GM12878 (cell line): Measurements from ENCODE around the gene FJX1. TPM values are rescaled to one million over a fixed set of nuclear protein-coding genes. Genes with fewer than 3 reads are reported as not detected.

Experiments used
- ATAC-seq: fragments of 200-7000 bp; cut with Tn5 transposase; 3 replicates; pipeline ENCODE4 v1.9.1; 2020; ENCODE audit warnings: mild to moderate bottlenecking, moderate library complexity
- BruUV-seq: library from RNA; stranded (reverse); fragments of 400-500 nt; replicated peaks from 2 replicates; lab custom pipeline; 2021; lab: Mats Ljungman, UMichigan
- CTCF ChIA-PET: fragments of 300-600 bp; sonication (Branson Sonifier 250); formaldehyde crosslinking; extraction: SDS; loops from one replicate; lab custom pipeline; 2021; ENCODE audit warnings: inconsistent platforms; lab: Yijun Ruan, JAX
- POLR2A ChIA-PET: fragments of 350-600 bp; formaldehyde crosslinking; extraction: SDS; loops from one replicate; lab custom pipeline; 2021; ENCODE audit warnings: inconsistent platforms; lab: Charles Lee
- RAD21 ChIA-PET: fragments of 300-600 bp; sonication (Branson Sonifier 250); formaldehyde crosslinking; loops from one replicate; lab custom pipeline; 2023; ENCODE audit warnings: antibody characterized with exemption; ENCODE audit not compliant: unreplicated experiment; lab: Charles Lee
- SMC1A ChIA-PET: fragments of 300-600 bp; sonication (Branson Sonifier 250); formaldehyde crosslinking; loops from one replicate; lab custom pipeline; 2023; ENCODE audit not compliant: unreplicated experiment, uncharacterized antibody; lab: Charles Lee
- DNase-seq: peaks from one replicate; pipeline ENCODE4 v3.0.0-alpha.2; 2011; ENCODE audit warnings: low read depth, low spot score
- FAIRE-seq: peaks from 3 replicates; lab custom pipeline; 2011; peaks lifted over from hg19 to GRCh38; lab: Jason Lieb, UNC
- H2AFZ ChIP-seq: 2 replicates; pipeline ENCODE4 v1.6.0; 2011; ENCODE audit warnings: low read depth, low read length, control low read depth; ENCODE audit not compliant: control insufficient read depth
- H3K27ac ChIP-seq: 2 replicates; pipeline ENCODE4 v1.5.1; 2011; ENCODE audit warnings: control low read depth; ENCODE audit not compliant: control insufficient read depth, insufficient read depth
- H3K27me3 ChIP-seq, 2 experiments: replicated peaks in 1 of 2; 2 replicates each; pipeline versions ENCODE4 v1.6.0 to v1.6.1; 2011; ENCODE audit warnings: low read length in 1 of 2; ENCODE audit not compliant: control insufficient read depth in 2 of 2, insufficient read depth in 2 of 2
- H3K36me3 ChIP-seq, 2 experiments: 2 replicates each; pipeline ENCODE4 v1.5.1; 2011; ENCODE audit warnings: low read length in 1 of 2; ENCODE audit not compliant: control insufficient read depth in 2 of 2, insufficient read depth in 2 of 2
- H3K4me1 ChIP-seq: 2 replicates; pipeline ENCODE4 v1.6.1; 2011; ENCODE audit warnings: mild to moderate bottlenecking, low read length, moderate library complexity, mixed read lengths; ENCODE audit not compliant: control insufficient read depth, insufficient read depth
- H3K4me2 ChIP-seq: 2 replicates; pipeline ENCODE4 v1.6.0; 2011; ENCODE audit warnings: control low read depth; ENCODE audit not compliant: control insufficient read depth, insufficient read depth
- H3K4me3 ChIP-seq: fragments of 200-600 bp; sonication (generic); 2 replicates; pipeline ENCODE4 v1.5.1; 2016
- H3K79me2 ChIP-seq: 2 replicates; pipeline ENCODE4 v1.6.0; 2011; ENCODE audit warnings: low read length; ENCODE audit not compliant: control insufficient read depth, insufficient read depth
- H3K9ac ChIP-seq: 2 replicates; pipeline ENCODE4 v1.8.0; 2011; ENCODE audit warnings: low read length, control low read depth, mixed read lengths; ENCODE audit not compliant: control insufficient read depth, insufficient read depth
- H3K9me3 ChIP-seq: replicated peaks from 3 replicates; pipeline ENCODE4 v1.5.1; 2011; ENCODE audit warnings: mild to moderate bottlenecking, low read length; ENCODE audit not compliant: control insufficient read depth, insufficient read depth
- H4K20me1 ChIP-seq: 2 replicates; pipeline ENCODE4 v1.6.0; 2011; ENCODE audit not compliant: control insufficient read depth, insufficient read depth
- ASH2L ChIP-seq: fragments of 300-600, 200-600 bp; sonication (generic); IDR thresholded peaks from 2 replicates; pipeline ENCODE4 v1.6.1; 2017; ENCODE audit warnings: low read depth, mild to moderate bottlenecking, borderline replicate concordance
- EZH2 ChIP-seq: IDR thresholded peaks from 2 replicates; pipeline ENCODE4 v1.6.1; 2012; ENCODE audit warnings: low read depth, mild to moderate bottlenecking, control low read depth, inconsistent platforms, low read length, borderline replicate concordance; ENCODE audit not compliant: control insufficient read depth
- GABPA ChIP-seq: IDR thresholded peaks from 2 replicates; pipeline ENCODE4 v1.6.1; 2014; ENCODE audit warnings: antibody characterized with exemption, low read depth, mild to moderate bottlenecking, inconsistent platforms
- IKZF2 ChIP-seq, 2 experiments: fragments of 450-650 bp; IDR thresholded peaks; 2 replicates each; pipeline ENCODE4 v1.6.1; 2017; ENCODE audit warnings: mild to moderate bottlenecking in 2 of 2, moderate library complexity in 2 of 2
- PAX5 ChIP-seq: IDR thresholded peaks from 2 replicates; pipeline ENCODE4 v1.6.1; 2011; ENCODE audit warnings: low read depth, low read length, borderline replicate concordance
- POLR2A ChIP-seq: IDR thresholded peaks from 2 replicates; pipeline ENCODE4 v1.6.1; 2011; ENCODE audit warnings: low read depth, mild to moderate bottlenecking, low read length
- SIN3A ChIP-seq: IDR thresholded peaks from 2 replicates; pipeline ENCODE4 v1.6.1; 2012; ENCODE audit warnings: low read depth, low read length, improper control_type of control experiment
- SUPT20H ChIP-seq: IDR thresholded peaks from 2 replicates; pipeline ENCODE4 v1.6.1; 2011; ENCODE audit warnings: low read depth, mild to moderate bottlenecking, low read length, moderate library complexity, borderline replicate concordance; ENCODE audit not compliant: control insufficient read depth
- TCF3 ChIP-seq: IDR thresholded peaks from 2 replicates; pipeline ENCODE4 v1.6.1; 2012; ENCODE audit warnings: low read depth, mild to moderate bottlenecking, low read length, borderline replicate concordance; ENCODE audit not compliant: insufficient read depth
- TCF7 ChIP-seq: IDR thresholded peaks from 2 replicates; pipeline ENCODE4 v1.6.1; 2014; ENCODE audit warnings: antibody characterized with exemption, borderline replicate concordance
- ZNF207 ChIP-seq: fragments of 450-650 bp; IDR thresholded peaks from 2 replicates; pipeline ENCODE4 v1.6.1; 2014; ENCODE audit warnings: antibody characterized with exemption, mild to moderate bottlenecking, borderline replicate concordance
- WGBS: methylation state at CpG from one replicate; pipeline ENCODE4 v1.1.6; 2016; ENCODE audit warnings: low lambda C conversion rate; ENCODE audit not compliant: insufficient replicate concordance, insufficient coverage; ENCODE audit errors: missing lambda C conversion rate; 5-methylcytosine and 5-hydroxymethylcytosine counted together
- in situ Hi-C: fragments of 300-500 bp; cut with MboI; formaldehyde crosslinking; loops from 9 replicates; pipeline ENCODE4 v1.14.3; 2018; ENCODE audit warnings: mixed read lengths
- intact Hi-C: fragments of 100-400 bp; cut with micrococcal nuclease; formaldehyde crosslinking; loops from one replicate; pipeline ENCODE4 v1.14.2; 2022; ENCODE audit not compliant: unreplicated experiment
- polyA plus RNA-seq, 11 experiments: library from polyadenylated mRNA; depleted of rRNA in 4 of 11; unstranded in 6 of 11; stranded (reverse) in 5 of 11; fragments of >200 nt; fragmentation: Nextera tagmentation in 4 of 11; fragmentation: Illumina TruSeq in 1 of 11; extraction: Ambion mirVana in 4 of 11; extraction: Trizol in 1 of 11; gene quantifications; 1 replicate in 1 of 11; 2 replicates in 10 of 11; pipeline versions ENCODE4 v1.2.1 to v1.2.3, GENCODE V29; 2011 to 2016; ENCODE audit warnings: inconsistent platforms in 2 of 11, missing spikeins in 2 of 11, low read depth in 1 of 11
- total RNA-seq, 4 experiments: library from RNA; depleted of rRNA in 3 of 4; stranded (reverse); fragments of >200 nt in 3 of 4; fragmentation: Illumina TruSeq in 1 of 4; extraction: Trizol in 1 of 4; gene quantifications; 2 replicates each; pipeline versions ENCODE4 v1.2.1 to v1.2.3, GENCODE V29; 2013 to 2021
- TF ChIP-seq, protein P1 (sequence below): IDR thresholded peaks from 2 replicates; pipeline ENCODE4 v1.6.1; 2011; ENCODE audit warnings: borderline replicate concordance, low read depth, mild to moderate bottlenecking, moderate library complexity, mixed read lengths, low read length; ENCODE audit not compliant: insufficient read depth; ENCODE audit errors: extremely low read length
- TF ChIP-seq, protein P2 (sequence below): fragments of 450-650 bp; IDR thresholded peaks from 2 replicates; pipeline ENCODE4 v1.6.1; 2017; ENCODE audit warnings: antibody characterized with exemption, mild to moderate bottlenecking, moderate library complexity

The FJX1 gene
- total and polyA plus RNA-seq, 10 of the 15 experiments (the other 5 are each of a cell fraction or from before 2014, with no cell fraction given): 1.7 to 26.1 (median 10.0) TPM

DNA sequence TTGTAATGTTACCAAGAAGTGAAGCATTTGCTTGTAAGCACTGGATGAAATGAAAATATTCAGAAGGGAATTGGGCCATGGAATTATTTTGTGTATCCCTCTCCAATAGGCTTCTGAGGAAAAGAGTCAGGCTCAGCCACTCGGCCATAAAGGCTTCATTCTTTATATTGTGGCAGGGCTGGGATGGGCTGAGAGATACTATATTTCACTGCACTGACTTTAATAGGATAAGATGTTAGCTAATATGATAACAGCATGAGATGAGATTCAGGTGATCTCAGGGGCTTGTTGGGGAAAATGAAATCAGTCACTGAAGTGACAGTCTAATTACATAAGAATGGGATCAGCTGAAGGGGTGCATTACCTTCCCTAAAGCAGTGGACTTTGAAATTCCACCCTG lies 37.0 kb downstream of the FJX1 start:
- intact Hi-C loops (no loop called here), in situ Hi-C loops (no loop called here)
- Histone ChIP-seq H3K4me1 (no peaks in the 10 kb centered on the region), H3K79me2 (no peaks in the 10 kb centered on the region), H3K9ac (no peak overlapping the region), H3K4me3 (no peak overlapping the region), H3K4me2 (no peak overlapping the region), H2AFZ (no peak overlapping the region), H4K20me1 (no peaks in the 10 kb centered on the region), H3K36me3 (no peaks in the 10 kb centered on the region), H3K27me3 (0 out of 4 replicates have a peak, but pooled peaks cover 0 to 2% of the 10 kb centered on the region in 2 experiments), H3K27ac (no peak overlapping the region), H3K9me3 (no peaks in the 10 kb centered on the region)
- DNase-seq: no peak
- SMC1A ChIA-PET: no interaction called here
- WGBS: 0% methylated on average over 1 of the region's 1 CpG
- TF ChIP-seq TCF7: no peak
- TF ChIP-seq, protein P1, sequence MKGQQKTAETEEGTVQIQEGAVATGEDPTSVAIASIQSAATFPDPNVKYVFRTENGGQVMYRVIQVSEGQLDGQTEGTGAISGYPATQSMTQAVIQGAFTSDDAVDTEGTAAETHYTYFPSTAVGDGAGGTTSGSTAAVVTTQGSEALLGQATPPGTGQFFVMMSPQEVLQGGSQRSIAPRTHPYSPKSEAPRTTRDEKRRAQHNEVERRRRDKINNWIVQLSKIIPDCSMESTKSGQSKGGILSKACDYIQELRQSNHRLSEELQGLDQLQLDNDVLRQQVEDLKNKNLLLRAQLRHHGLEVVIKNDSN: no peak
- no peak for TF ChIP-seq POLR2A
- no peak for TF ChIP-seq TCF3
- no peak for TF ChIP-seq ZNF207
- no peak for TF ChIP-seq IKZF2 (IDR thresholded peaks at IDR 0.05)
- FAIRE-seq: no peak
- CTCF ChIA-PET: interaction anchor here (1.0 to 1.3 kb wide), 2 partner anchors 167 to 414 kb away, joined by 3 to 5 read pairs; no protein-coding TSS in a partner anchor
- POLR2A ChIA-PET: no interaction called here
- no TSS peak for BruUV-seq
- ATAC-seq: no peak
- RAD21 ChIA-PET: interaction anchor here (0.9 kb wide), 1 partner anchor 167 kb away, joined by 3 read pairs; no protein-coding TSS in a partner anchor

DNA sequence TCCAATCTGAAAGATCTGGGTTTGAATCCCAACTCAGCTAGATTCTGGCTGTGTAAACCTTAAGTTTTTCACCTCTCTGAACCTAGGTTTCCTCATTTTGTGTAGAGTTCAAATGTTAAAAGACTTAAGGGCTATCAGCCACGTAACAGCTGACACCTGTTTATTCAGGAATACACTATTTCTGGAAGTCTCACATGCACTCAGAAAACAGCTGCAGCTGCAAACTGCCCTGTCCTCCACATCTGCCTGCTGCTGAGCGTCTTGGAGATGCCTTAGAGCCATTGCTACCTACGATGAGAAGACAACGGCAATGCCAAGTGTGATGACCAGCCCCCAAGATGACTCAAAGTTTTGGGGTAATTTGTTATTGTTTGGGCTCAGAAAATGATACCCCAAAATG lies 37.6 kb downstream of the FJX1 start:
- Histone ChIP-seq H3K27me3 (0 out of 4 replicates have a peak, but pooled peaks cover 0 to under 1% of the 10 kb centered on the region in 2 experiments), H3K4me1 (no peaks in the 10 kb centered on the region), H3K4me3 (no peak overlapping the region), H2AFZ (no peak overlapping the region), H3K4me2 (no peak overlapping the region), H3K9me3 (no peaks in the 10 kb centered on the region), H3K9ac (no peak overlapping the region), H3K79me2 (no peaks in the 10 kb centered on the region), H3K36me3 (no peaks in the 10 kb centered on the region), H3K27ac (no peak overlapping the region), H4K20me1 (no peaks in the 10 kb centered on the region)
- DNase-seq: no peak
- FAIRE-seq: no peak
- intact Hi-C loops (no loop called here), in situ Hi-C loops (no loop called here)
- no TSS peak for BruUV-seq
- POLR2A ChIA-PET: no interaction called here
- 7% methylated on average over 4 of the region's 4 CpGs for WGBS
- no peak for ATAC-seq
- RAD21 ChIA-PET: interaction anchor here (0.9 kb wide), 1 partner anchor 166 kb away, joined by 3 read pairs; no protein-coding TSS in a partner anchor
- SMC1A ChIA-PET: no interaction called here
- CTCF ChIA-PET: interaction anchor here (1.0 to 1.3 kb wide), 2 partner anchors 166 to 414 kb away, joined by 3 to 5 read pairs; no protein-coding TSS in a partner anchor
- no peak for TF ChIP-seq SIN3A
- TF ChIP-seq SUPT20H: no peak
- no peak for TF ChIP-seq ASH2L
- TF ChIP-seq, protein P2, sequence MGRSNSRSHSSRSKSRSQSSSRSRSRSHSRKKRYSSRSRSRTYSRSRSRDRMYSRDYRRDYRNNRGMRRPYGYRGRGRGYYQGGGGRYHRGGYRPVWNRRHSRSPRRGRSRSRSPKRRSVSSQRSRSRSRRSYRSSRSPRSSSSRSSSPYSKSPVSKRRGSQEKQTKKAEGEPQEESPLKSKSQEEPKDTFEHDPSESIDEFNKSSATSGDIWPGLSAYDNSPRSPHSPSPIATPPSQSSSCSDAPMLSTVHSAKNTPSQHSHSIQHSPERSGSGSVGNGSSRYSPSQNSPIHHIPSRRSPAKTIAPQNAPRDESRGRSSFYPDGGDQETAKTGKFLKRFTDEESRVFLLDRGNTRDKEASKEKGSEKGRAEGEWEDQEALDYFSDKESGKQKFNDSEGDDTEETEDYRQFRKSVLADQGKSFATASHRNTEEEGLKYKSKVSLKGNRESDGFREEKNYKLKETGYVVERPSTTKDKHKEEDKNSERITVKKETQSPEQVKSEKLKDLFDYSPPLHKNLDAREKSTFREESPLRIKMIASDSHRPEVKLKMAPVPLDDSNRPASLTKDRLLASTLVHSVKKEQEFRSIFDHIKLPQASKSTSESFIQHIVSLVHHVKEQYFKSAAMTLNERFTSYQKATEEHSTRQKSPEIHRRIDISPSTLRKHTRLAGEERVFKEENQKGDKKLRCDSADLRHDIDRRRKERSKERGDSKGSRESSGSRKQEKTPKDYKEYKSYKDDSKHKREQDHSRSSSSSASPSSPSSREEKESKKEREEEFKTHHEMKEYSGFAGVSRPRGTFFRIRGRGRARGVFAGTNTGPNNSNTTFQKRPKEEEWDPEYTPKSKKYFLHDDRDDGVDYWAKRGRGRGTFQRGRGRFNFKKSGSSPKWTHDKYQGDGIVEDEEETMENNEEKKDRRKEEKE: no peak
- TF ChIP-seq PAX5: no peak
- TF ChIP-seq GABPA: no peak
- TF ChIP-seq EZH2: no peak
